ENCODE measurements around the gene TASOR2.

DNA sequence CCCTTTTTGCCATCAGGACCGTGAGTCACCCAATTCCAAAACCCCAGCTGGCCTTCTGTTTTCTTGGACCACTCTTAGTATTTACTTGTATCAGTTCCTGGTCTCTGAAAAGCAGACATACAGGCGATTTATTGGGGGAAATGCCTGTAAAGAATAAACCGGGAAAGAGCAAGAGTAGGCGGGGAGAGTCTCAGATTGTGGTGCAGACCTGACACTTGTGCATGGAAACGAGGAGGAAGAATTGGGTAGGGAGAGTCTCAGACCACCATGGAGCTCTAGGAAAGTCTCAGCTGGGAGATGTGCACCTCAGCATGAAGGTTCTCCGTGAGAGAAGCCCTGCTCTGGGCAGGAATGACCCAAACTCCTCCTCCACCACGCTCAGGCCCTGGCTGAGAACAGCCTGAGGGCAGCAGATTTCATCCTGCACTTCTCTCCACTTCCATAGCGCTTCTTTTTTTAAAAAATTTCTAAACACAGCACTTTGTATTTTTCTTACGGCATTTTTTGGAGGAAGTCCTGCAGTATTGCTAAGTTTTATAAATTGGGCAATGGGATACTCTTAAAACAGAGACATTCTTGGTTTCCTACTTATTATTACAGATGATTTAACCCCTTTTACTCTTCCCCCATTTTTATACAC is 6.1 kb upstream of the TASOR2 start:
- TF ChIP-seq FOXP2 (optimal IDR thresholded peaks at IDR 0.05; ENCODE audit: control extremely low read depth, extremely low read length, insufficient read depth) (no peak), EZH2 (IDR thresholded peaks at IDR 0.05) (no peak)
